ENCODE results near the gene FAM20C.
"Not testable (repeated sequence)": the region's sequence is repeated elsewhere in the genome, so short reads cannot be mapped to it uniquely, and the experiment has no call there.

Gene FAM20C

GRCh38 chr7:261341-262250, 69.2 kb downstream of the FAM20C start:
- DNase-seq, result no peak

DNA sequence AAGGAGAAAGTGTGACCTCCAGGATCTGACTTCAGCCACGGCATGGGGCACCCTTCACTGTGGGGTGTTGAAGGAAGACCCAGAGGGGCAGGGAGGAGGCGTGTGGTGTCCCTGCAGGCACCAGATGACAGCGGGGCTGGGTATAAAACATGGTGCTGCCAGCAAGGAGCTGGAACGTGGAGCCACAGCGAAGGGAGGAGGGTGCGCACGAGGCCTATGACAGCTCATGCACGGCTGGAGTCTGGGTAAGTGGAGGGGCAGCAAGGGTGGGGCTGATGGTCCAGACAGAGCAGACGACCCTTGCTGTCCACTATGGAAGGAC, 69.8 kb downstream of the FAM20C start:
- DNase-seq, result no peak

GRCh38 chr7:262631-263311, 70.4 kb downstream of the FAM20C start:
- not testable (repeated sequence) for DNase-seq

DNA sequence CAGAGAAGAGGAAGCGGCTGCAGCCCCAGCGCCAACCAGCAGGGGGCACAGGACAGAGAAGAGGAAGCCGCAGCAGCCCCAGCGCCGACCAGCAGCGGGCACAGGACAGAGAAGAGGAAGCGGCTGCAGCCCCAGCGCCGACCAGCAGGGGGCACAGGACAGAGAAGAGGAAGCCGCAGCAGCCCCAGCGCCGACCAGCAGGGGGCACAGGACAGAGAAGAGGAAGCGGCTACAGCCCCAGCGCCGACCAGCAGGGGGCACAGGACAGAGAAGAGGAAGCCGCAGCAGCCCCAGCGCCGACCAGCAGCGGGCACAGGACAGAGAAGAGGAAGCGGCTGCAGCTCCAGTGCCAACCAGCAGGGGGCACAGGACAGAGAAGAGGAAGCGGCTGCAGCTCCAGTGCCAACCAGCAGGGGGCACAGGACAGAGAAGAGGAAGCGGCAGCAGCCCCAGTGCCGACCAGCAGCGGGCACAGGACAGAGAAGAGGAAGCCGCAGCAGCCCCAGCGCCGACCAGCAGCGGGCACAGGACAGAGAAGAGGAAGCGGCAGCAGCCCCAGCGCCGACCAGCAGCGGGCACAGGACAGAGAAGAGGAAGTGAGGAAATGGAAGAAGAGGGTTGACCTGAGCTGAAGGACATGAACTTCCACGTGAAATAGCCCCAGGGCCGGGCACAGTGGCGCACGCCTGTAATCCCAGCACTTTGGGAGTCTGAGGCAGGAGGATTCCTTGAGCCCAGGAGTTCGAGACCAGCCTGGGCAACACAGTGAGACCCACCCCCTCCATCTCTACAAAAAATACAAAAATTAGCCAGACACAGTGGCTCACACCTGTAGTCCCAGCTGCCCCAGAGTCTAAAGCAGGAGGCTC, 71.3 kb downstream of the FAM20C start:
- not testable (repeated sequence) for DNase-seq

DNA sequence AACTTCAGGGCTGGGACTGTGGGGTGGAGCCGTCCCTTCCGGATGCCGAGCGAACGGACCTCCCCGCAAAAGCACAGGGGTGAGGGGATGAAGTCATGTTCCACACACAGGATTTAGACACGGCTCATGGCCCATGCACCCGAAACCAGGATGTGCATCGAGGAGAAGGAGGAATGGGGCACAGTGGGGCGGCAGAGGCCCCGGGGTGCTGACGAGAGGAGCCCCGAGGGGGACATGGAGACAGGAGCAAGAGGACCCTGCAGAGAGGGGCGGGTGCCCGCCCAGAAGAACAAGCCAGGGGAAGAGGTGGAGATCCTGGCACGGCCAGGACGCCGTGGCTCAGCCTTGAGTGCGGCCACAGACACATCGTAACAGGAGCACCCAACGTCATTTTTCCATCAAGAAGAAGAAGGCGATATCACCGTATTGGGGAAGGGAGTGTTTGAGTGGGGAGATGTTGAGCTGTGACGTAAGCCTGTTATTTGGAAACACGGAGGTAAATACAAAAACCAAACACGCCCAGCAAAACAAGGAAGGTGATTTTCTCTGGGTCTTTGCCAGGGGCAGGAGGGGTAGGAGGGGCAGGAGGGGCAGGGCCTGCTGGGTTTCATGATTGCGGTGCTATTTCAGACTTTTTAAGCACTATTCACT, 72.3 kb downstream of the FAM20C start:
- DNase-seq, result no peak

- no peak for DNase-seq
These were observed 73.0 kb downstream of the FAM20C start for GRCh38 chr7:265192-265997.

- no peak for DNase-seq
These were observed 73.9 kb downstream of the FAM20C start for GRCh38 chr7:265998-266850.

DNA sequence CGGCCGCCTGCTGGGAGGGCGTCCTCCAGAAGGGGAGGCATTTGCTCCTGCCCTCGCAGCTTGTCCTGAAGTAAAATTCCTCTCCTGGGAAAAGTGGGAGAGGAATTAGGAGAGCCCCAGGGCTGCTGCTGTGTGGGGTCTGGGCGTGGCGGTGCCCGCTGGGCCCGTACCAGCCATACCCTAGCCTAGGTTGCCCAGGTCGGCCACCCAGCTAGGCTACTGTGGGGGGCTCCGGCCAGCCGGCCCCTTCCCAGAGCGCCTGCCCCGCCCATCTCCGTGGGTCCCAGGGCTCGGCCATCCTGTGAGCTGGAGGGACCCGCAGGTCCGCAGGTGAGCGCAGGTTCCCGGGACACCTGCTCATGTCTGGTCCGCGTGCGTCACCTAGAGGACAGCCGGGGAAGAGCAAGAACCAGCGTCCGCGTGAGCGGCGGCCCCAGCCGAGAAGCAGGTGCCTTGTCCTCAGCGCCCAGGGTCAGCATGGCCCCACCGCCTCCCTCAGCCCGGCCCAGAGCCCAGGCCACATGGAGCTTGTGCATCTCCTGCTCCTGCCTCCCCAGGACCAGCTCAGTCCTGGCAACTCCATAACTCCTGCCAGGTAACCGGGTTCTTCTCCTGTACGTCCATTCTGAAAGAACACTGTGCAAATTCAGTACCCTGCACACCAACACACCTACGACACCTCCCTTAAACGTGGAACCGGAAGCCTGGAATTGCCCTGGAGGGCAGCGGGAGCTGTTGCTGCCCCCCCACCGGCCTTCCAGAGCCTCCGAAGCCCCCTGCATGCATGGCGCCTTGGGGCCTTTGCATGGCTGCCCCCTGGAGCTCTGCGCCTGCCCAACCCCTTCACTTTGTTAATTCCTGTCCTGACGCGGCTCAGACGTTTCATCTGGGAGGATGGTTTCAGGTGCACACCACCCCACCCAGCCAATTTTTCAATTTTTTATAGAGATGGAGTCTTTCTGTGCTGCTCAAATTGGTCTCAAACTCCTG, 74.8 kb downstream of the FAM20C start:
- peak; percentile 14 to 43 for DNase-seq

DNA sequence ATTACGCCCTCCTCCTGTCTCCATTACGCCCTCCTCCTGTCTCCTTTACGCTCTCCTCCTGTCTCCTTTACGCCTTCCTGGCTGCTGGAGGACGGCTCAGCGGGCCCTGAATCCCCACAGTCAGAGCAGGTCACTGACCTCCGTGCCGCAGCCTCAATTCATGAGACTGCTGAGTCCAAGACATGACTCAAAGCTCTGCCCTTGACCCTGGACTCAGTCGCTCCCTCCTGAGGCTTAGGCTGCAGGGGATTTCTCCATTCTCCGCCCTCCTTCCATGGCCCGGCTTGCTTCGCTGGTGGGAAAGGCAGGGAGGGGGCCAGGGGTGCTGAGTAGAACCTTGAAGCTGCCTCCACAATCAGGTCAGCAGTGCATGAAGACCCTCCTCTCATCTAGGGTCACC, 76.6 kb downstream of the FAM20C start:
- no peak for DNase-seq

DNA sequence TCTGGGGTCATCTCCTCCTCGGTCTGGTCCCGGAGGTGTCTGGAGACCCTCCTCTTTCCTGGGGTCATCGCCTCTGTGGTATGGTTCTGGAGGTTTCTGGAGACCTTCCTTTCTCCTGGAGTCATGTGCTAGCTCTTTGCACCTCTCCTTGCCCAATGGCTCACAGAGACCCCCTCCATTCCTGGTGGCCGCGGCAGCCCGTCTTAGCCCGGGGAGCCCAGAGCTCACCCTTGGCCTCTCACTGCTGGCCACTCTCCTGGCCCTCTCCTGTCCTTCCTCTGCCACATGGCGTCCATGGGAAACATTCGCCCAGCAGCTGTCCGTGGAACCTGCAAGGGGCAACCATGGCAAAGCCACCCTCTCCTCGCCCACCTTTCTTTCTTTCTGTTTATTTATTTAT, 77.3 kb downstream of the FAM20C start:
- no peak for DNase-seq

DNA sequence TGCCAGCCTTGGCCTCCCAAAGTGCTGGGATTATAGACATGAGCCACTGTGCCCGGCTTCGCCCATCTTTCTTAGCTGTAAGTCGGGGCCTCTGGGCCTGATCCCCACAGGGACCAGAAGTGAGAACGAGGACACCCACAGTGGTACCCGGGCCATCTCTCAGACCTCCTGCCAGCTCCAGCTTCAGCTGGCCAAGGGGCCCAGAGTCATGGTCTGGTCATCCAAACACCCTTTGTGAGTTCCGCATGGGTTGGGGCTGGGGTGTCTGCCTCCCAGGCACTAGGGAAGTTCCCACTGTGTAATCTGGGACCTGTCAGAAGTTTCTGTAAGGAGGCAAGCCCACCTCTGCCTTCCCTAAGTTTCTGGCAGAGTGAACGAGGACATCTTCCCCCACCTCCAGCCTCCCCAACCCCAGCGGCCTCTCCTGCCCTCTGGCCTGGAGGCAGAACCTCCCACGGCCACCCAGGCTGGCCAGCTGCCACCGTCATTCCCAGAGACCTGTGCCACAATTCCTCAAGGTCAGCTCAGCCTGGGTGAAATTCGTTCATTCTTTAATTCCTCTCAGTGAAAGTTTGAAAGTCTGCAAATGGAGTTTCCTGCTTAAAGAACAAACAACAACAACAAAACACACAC, 78.1 kb downstream of the FAM20C start:
- no peak for DNase-seq

- DNase-seq, result no peak
These were observed 79.1 kb downstream of the FAM20C start for GRCh38 chr7:271266-272107.

DNA sequence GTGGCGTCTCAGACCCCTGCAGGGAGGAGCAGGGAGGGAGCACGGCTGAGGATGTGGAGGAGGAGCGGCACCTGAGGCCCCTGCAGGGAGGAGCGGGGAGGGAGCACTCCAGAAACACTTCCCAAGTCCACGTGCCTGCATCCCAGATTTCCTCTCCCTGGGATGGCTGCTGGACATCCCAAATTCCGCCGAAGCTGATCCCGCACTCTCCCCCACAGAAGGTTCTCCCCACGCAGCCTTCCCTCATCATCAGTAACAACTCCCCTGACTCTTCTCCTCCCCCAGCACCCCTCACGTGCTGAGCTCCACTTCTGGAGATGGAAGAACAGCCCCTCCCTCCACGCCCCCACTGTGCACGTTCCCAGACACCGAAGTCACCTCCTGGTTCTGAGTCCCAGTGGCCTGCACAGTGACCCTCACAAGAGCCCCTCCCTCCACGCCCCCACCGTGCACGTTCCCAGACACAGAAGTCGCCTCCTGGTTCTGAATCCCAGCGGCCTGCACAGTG, 79.8 kb downstream of the FAM20C start:
- DNase-seq, result no peak

GRCh38 chr7:272631-273030, 80.3 kb downstream of the FAM20C start:
- no peak for DNase-seq

DNA sequence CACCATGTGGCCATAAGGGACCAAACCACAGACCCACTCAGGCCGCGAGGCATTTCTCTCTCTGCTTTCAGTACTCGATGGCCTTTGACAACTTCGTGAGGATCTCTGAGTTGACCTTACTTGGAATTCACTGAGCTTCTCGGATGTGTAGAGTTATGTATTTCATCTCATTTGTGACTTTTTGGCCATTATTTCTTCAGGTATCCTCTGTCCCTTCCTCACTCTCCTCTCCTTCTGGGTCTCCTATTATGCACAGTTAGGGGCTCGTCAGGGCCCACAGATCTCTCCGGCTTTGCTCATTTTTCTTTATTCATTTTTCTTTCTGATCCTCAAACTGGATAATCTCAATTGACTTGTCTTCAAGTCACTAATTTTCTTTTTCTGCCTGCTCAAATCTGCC, 81.0 kb downstream of the FAM20C start:
- DNase-seq, result no peak

GRCh38 chr7:274266-274665, 81.9 kb downstream of the FAM20C start:
- no peak for DNase-seq

GRCh38 chr7:276230-276835, 84.0 kb downstream of the FAM20C start:
- no peak for DNase-seq

DNA sequence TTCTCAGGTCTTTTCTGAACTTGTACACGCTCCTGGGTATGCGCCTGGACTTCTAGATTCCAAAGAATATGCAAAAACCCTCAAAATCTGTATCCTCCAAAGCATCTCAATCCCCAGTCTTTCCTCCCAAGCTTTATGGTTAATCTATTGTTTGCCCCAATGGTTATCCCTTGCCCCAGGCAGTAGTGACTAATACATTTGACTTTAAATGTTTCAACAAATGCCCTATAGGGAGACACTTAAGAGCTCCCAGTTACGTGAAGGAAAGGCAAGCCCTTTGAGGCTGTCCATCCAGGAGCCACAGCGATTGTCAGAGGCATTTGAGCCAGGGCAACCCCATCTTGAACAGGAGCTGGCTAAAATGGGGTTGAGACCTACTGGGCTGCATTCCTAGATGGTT, 84.9 kb downstream of the FAM20C start:
- DNase-seq, result no peak
